ENCODE results near the gene ZBTB7C.

ZBTB7C gene

GRCh38 chr18:48206887-48207286, 202.3 kb downstream of the ZBTB7C start:
- DNase-seq, result no peak

DNA sequence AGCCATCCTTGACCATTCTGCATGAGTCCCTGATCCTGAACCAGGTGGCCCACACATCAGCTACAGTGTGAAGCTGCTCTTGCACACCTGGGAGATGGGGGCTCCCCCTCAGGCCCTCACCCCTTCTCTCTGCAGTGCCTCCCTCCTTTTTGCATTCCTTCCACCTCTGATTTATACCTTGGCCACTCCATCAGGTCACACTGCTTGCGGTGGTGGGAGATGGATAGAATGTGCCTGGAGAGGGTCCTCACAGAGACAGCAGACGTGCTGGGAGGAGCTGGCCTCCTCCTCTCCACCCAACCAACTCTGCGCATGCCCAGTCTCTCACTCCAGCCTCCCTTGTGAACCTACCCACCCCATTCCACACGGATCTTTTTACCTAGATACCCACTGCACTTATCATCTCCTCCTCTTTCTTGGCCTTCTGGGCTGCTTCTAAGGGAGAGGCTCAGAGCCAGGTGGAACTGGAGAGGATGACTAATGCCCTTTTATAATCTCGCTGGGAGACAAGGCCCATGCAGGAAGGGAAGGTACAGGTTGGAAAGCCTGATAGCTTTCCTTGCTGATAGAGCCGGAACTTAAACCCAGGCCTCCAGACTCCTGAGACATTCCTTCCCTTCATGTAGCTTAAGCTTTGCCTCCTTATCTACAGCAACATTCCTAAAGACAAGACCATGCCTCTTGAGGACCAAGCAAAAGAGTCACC, 205.1 kb downstream of the ZBTB7C start:
- DNase-seq, result no peak

- no peak for DNase-seq
Measured at GRCh38 chr18:48203288-48203945, 205.8 kb downstream of the ZBTB7C start.

DNA sequence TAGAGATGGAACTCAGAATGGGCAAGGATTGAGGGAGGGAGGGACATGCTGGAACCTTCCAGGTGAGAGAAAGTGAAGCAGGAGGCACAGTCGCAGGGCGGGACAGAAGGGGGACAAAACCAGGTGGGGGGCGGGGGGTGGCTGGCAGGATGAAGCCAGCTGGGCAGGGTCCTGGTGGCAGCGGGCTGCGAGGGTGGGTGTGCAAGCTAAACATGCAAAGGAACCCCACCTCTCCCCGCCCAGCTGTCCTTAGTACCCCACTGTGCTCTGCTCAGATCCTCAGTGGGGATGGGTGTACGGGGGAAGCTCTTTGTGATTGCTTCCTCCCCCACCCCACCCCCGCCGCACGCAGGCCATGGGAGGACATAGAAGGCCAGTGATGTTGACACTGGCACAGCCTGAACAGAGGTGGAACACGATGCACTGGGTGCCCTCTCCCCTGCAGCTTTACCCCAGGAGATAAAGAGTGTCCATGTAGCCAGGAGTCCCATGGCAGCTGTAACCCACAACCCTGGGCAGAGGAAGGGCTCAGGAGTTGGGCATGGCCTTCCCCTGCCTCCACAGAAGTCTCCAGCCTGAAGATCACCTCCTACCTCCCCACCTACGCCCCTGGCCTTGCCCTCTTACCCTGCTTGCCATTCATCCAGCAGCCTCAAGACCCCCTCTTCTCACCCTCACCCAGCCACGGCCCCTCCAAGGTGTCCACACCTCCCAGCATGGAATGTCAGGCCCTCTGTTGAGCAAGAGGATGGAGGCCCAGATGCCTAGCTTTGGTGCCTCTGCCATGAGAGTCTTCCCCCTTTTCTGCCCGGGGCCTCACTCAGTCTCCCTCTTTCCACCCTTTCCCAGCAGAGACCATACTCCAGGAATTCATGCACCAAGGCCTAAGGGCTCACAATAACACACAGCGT, 206.6 kb downstream of the ZBTB7C start:
- DNase-seq, result no peak

DNA sequence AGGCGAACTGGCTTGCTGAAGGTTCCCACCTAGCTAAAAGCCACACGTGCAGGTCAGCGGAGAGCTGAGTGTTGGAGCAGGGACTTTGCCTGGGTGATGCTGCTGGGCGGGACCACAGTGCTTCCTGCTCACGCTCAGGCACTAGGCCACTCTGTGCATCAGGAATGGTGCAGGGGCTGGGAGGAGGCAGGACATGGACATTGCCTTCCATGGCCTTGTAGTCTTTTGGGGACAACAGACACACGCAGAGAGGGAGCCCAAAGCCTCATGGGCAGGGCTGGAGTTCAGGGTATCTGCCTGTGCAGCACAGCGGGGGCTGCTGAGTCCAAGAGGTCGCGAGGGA, 207.2 kb downstream of the ZBTB7C start:
- DNase-seq, result no peak

DNA sequence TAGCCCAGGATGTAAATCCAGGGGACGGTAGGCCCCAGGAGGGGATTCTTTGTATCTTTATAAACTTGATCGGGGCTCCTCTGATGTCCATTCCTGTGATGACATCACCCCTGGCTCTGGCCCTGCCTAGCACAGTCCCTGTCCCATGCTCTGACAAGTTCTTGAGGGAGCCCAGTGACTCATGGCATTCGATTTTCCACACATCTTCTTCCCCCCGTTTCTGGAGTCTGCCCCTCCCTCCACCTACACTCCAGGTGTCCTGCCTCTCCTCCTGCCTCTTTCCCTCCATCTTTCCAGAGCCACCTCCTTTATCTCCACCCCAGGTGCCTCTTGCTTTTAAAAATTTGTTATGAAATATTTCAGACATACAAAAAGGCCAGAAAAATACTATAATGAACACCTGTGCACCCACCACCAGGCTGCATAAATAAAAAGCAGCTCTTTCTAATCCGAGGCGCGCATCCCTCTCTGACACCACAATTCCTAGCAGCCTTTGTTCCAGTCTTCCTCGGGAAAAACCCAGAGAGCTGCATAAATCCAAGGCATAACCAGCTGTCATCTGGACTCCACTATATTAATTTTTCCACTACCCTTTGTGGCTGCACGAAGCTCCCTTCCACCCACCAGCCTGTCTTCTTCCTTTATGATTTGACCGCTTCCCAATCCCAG, 207.7 kb downstream of the ZBTB7C start:
- no peak for DNase-seq

DNA sequence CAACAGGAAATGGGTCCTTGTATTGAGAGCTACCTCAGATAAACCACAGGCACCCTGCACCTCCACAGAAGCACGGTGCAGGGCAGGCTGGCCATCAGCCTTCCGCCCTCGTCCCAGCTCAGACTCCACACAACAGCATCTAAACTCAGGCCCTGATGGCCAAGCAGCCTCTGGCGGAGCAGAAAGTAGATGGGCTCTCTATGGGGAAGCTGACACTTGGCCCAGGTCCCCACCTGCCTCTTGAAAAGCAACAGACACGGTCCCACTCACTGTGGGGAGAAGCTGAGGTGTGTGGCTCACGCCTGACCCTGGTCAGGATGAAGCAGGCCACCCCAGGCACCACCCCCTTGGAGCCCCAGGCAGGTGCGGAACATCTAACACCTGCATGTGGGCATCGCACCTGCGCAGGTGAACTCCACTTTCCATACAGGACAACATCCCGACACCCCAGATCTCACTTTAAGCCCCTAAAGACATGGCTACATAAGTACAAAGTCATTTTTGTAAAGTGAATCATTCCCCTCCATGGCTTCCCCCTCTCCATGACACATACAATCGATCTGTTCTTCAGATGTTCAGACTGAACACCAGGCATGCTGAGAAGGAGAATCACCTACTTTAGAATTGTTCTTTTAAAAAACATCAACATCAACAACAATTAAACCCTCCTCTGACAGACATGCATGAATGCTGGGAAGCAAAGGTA, 208.4 kb downstream of the ZBTB7C start:
- DNase-seq, result no peak

DNA sequence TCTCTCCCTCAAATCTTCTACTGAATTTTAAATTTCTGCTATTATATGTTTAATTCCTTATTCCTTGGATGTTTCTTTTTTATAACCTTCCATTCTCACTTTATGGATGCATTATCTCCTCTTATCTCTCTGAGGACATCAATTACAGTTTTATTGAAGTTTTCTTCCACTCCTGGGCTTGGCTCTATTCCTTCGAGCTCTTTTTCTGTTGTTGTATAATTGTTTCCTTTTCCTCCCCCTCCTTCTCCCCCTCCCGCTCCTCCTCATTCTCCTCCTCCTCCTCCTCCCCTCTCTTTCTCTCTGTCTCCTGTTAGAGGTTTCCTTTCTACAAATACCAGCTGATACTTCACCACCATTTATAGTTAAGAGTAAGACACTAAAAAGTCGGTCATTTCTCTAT, 209.8 kb downstream of the ZBTB7C start:
- no peak for DNase-seq

DNA sequence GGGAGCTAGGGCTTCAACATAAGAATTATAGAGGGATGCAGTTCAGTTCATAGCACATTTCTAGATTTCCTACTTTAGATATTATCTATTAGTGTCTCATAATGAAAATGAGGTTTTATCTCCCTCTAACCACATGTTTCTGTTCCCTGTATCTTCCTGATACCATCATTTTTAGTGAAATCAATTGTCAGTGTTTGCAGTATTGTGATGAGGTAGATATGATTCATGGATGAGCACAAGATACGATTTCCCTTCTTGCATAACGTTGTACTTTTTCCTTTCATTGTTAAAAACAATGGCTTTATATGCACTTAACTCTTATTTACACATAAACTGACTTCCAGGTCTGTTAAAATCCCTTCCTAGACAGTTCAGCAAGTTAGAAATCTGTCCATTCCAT, 211.4 kb downstream of the ZBTB7C start:
- DNase-seq, result no peak

DNA sequence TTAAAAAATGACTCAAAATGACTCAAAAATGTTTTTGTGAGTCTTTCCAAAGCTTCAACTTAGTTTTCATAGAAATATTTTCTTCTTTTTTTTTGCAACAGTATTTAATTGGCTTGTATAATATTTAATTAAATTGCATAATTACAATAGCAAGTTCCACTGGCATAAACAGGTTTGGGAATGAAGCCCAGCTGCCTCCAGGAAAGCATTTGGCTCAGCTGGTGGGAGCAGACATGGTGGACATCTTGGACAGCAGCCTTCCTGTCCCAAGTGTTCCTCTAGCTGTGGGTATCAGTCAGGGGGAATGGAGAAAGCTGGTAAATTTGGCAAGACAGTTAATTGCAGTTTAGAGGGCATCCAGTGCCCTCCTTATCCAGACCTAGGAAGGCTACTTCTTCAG, 213.4 kb downstream of the ZBTB7C start:
- DNase-seq, result no peak

GRCh38 chr18:48194591-48195181, 214.5 kb downstream of the ZBTB7C start:
- no peak for DNase-seq

DNA sequence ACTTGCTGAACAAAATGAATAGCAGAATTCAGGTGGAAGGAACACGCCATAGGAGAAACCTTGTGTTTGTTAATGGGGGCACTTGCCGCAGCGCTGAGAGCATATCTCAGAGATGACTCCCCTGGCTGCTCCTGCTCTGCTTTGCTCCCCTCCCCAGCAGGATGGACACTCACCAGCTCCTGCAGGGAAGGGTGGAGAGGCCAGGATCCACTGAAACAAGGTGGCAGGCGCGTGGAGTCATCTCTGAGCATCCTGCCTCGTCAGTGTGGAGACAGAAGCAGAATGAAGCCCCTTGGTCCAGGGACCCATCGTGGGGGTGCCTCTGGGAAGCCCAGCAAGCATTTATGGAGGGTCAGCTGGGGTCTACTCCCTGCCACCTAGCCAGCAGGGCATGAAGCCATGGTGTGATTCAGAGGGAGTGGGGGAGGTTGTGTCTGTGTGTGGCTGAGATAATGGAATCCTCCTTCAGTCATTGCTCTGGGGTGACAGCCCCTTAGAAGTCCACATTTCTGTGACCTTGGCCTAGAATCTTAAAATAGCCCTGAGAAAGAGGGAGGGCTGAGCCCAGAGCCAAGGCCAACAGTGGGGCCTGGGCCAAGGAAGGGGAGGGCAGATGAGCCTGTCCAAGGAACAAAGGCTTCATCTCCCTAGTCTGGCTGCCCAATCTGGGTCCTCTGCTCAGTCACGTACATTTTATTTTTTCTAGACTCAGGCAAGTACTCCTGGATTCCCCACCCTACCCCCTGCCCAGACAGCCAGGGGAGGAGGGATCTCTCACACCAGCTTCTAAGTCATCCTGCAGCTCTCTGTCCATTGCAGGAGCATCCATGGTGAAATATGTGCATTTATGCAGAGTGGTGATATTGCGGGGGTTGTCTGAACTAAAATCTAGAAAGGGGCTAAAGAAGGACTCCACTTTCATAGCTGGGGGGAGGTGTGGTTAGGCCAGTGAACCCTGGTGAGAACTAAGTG, 215.4 kb downstream of the ZBTB7C start:
- no peak for DNase-seq

DNA sequence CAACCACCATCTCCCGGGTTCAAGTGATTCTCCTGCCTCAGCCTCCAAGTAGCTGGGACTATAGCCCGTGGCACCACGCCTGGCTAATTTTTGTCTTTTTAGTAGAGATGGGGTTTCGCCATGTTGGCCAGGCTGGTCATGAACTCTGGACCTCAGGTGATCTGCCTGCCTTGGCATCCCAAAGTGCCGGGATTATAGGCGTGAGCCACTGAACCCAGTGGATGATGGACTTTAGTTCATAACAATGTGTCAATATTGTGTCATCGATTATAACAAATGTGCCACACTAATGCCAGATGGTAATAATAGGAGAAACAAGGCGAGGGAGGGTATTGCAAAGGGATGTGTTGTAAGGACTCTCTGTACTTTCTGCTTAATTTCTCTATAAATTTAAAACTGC, 216.6 kb downstream of the ZBTB7C start:
- DNase-seq, result no peak

DNA sequence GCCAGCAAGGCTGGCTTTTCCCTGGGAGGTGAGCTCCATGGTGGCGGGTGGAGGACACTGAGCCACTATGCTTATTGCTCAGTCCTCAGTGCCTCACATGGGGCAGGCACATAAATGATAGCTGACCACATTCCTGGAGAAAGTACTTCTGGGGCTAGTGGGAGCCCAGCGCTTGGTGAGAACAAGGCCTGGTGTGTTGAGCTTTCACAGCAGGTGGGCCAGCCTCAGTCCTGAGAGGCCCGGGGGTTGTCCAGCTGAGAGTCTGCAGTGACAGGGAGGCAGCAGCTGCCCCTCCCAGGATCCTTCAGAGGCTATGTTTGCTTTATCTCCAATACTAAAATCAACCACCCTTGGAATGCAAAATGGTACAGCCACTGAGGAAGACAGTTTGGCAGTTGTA, 217.7 kb downstream of the ZBTB7C start:
- DNase-seq, result no peak

GRCh38 chr18:48190994-48191393, 218.2 kb downstream of the ZBTB7C start:
- no peak for DNase-seq

DNA sequence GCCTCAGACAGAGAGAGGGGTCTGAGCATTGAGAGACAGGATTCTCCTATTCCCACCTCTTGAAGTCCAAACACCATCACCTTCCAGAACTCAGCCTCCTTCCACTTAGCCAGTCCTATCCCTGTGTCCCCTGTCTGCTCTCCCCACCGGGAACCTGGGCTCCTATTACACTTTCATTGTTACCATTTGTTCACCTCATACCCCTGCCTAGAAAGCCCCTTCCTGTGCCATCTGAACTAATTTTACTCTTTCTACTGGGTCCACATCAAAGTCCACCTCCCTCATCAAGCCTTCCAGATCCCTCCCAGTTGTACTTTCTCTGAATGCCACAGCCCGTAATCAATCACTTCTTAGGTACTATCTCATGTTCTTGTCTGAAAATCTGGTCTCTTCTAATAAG, 220.6 kb downstream of the ZBTB7C start:
- no peak for DNase-seq

DNA sequence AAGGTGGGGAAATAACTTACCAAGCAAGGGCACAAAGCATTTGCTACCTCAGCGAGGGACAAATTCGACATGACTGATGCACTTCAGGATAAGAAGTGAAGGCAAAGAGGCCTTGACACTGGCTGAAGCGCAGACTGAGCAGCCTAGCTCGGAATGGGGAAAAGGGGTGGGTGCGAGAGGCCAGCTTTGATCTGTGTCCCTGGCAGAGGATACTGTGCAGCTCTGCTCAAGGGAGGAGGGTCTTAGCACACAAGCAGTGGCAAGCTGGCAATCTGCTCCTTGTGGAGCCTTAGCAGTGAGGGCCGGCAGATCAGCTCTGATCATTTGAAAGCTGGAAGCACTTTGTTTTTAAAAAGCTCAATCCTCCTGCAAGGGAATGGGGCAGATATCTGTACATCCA, 222.3 kb downstream of the ZBTB7C start:
- no peak for DNase-seq

DNA sequence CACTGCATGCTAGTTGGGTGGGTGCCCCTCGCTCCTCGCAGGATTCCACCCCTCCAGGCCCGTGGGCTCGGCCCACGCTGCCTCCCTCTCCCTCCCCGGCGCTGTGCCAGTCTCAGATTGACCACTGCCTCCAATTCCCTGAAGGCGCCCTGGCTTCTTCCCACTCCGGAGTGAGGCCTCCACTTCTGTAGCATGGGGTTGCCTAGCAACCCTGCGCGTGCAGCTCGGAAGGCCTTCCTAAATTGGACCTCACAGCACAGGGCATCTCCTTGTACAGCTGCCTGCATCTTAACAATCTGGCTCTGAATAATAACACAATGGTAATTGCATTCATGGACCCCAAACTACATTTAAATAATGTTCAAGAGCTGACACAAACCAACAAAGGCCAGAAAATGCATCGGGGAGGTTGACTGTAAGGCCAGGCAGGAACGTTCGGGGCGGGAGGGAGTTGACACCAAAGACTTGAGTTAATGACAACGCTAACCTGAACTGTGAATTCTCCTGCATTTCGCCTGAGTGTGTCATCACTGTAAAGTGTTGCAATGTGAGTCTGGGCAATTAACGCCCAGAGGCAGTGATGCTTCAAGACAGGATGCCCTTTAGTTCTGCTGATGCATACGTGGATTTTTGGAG, 222.9 kb downstream of the ZBTB7C start:
- DNase-seq, result no peak

DNA sequence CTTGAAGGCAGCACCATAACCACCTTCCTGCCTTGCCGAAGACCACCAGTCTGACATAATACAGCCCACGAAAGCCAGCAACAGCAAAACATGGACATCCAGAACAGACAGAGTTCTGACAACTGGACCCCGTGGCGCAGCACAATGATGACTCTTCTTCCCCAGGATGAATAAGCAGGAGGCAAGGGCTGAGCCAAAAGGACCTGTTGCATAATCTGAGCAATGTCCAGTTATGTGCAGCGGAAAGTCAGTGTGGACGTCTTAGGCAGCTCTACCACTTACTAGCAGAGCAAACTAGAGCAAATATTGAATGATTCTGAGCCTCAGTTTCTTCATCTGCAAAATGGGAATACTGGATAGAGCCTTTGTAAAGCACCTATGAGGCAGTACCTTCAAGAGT, 225.1 kb downstream of the ZBTB7C start:
- DNase-seq, result no peak

- DNase-seq, result no peak
Measured at GRCh38 chr18:48183613-48184012, 225.6 kb downstream of the ZBTB7C start.

- DNase-seq, result no peak
Measured at GRCh38 chr18:48182779-48183178, 226.4 kb downstream of the ZBTB7C start.

All from activated effector memory CD4-positive, alpha-beta T cell treated with Interleukin-2 at 50 U/mL for 16 hours (primary cell).